NCI-H2107 treated with DMSO at 0.1 percent for 48 hours (cell line): ENCODE measurements around the gene FDXR.

Experiments used
- DNase-seq: peaks from one replicate; lab custom pipeline; 2025; ENCODE audit not compliant: unreplicated experiment; lab: John Stamatoyannopoulos, UW

The FDXR gene

GRCh38 chr17:74815550-74816370, 57.0 kb downstream of the FDXR start:
- DNase-seq: no peak

- no peak for DNase-seq
Observed at GRCh38 chr17:74815067-74815466, 57.7 kb downstream of the FDXR start.

GRCh38 chr17:74814453-74814852, 58.3 kb downstream of the FDXR start:
- DNase-seq: no peak
